NCI-H187 treated with DMSO at 0.1 percent for 48 hours (cell line): Measurements from ENCODE around the gene RNASEH2B.

ENCODE experiments used
- DNase-seq: peaks from one replicate; lab custom pipeline; 2025; lab: John Stamatoyannopoulos, UW

The RNASEH2B gene

DNA sequence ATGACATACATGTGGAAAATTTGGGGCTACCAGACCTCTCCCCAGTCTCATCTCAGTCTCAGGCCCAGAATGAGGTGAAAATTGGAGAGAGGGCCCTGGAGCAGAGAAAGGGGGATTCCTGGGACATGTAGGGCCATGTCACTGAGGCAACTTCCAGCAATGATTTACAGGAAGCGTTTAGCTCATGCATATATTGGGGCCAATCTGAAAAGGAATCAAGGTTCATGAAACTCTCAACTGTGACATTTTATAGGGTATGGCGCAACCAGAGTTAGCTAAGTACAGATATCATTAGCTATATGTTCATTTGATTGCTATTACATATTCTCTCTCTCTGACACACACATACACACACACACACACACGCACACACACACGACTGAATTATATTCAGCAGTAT is 86.3 kb downstream of the RNASEH2B start:
- DNase-seq = no peak

- no peak for DNase-seq
These were observed 88.7 kb downstream of the RNASEH2B start for GRCh38 chr13:50998326-50998725.

- no peak for DNase-seq
These were observed 90.0 kb downstream of the RNASEH2B start for GRCh38 chr13:50999641-51000040.

DNA sequence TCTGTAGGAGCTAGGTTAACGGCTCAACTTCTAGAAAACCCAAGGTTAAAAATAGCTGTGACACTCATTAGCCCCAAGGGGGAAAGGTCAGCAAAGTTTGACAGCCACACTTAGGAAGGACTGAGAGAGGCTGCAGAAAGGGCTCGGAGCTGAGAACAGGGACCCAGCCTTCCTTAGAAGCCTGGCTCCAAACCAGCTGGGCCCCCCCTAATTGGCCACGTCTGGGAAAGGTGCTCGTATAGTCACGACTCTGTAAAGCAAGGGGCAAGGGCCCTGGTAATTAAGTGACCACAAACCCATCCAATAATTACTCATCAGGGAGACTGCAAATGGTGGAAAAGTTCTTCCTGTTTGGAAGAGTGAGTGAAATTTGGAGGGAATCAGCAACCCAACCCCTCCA is 90.5 kb downstream of the RNASEH2B start:
- DNase-seq = no peak

- peak; percentile 47 for DNase-seq
These were observed 91.1 kb downstream of the RNASEH2B start for GRCh38 chr13:51000571-51001260.

DNA sequence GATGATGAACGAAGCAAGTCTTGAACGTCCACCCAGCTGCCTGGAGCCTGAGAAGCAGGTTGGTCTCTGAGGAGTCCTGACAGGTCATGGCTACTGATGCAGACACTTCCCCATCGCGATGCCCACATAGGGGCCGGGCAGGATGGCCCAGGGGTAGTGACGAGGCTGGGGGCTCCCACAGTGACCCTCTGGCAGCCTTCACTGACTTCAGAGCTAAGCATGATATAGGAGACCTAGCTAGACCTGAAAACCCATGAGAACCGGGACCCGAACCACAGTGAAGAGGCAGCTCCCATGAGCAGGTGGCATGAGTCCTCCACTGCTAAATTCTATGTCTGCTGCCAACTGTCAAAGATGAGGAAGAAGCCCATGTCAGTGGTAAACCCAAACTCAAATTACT is 91.7 kb downstream of the RNASEH2B start:
- DNase-seq = no peak

- DNase-seq = no peak
These were observed 93.1 kb downstream of the RNASEH2B start for GRCh38 chr13:51002736-51003135.

DNA sequence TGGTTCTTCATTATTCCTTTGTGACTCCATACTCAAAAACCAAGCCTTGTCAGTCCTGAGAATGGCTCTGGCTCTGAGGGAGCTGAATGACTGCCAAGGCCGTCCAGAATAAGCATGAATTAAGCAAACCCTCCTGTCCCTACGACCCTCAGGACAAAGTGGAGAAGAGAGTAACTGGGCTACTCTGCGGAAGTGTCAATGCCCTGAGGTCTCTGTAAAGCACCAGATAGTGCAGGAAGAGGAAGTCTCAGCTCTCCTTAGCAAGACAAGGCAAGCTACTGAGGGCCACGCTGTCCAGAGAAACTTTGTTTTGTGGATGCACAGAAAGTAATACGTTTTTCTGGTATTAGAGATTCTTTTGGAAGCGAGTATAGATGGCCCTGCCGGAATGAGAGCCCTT is 94.1 kb downstream of the RNASEH2B start:
- DNase-seq = no peak

DNA sequence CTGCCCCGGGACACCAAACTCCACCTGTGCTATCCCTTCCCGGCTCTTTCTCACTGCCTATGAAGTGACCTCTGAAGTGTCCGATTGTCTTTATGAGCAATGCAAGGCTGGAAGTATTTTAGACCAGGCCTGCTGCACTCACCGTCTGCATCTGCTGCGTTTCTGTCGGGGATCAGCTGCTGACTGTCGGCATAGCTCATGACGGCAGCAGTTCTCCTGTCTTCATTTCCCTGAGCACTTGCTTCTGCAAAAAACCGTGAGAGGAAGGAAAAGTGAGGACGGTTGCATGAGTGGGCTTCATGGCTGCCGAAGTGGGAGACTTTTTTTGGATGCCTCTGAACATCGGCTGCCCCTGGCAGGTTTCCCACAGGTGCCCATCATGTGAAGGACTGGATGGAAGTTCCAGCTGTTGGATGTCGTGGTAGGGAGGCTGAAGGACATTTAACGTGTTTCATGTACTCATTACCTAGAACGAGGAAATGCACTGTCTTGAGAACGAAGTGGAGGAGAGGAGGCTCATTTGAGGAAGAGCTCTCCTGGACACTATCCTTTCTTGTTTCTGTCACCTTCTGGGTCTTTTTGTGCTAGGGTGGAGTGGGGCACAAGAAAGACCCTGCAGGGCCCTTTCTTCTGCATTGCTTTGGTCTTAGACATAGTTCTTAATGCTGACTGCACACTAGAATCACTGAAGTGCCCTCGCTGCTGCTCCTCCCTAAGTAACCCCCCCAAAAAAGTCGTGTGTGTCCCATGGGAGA is 94.7 kb downstream of the RNASEH2B start:
- DNase-seq = no peak

DNA sequence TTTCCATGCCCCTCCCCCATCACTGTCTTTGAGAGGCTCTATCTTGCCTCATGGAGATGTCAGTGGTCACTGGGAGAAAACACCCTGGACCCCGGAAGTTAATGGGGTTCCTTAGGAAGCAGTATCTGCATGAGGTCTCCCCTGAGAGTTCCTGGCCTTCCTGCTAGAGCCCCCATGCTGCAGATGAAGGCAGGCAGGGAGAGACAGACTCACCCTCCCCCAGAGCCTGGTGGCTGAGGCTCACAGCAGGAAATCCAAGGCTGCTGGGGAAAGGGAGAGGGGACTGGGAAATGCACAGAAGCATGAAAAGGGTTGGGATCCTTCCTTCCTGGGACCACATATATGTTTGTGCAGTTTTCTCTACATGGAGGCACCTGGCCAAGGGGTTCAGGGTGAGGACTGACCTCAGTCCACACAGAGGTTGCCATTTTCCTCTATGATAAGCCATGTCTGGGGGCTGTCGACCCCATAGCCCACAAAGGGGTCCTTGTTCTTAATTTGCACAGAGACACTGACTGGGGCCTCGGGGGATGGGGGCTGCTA is 95.4 kb downstream of the RNASEH2B start:
- DNase-seq = no peak

DNA sequence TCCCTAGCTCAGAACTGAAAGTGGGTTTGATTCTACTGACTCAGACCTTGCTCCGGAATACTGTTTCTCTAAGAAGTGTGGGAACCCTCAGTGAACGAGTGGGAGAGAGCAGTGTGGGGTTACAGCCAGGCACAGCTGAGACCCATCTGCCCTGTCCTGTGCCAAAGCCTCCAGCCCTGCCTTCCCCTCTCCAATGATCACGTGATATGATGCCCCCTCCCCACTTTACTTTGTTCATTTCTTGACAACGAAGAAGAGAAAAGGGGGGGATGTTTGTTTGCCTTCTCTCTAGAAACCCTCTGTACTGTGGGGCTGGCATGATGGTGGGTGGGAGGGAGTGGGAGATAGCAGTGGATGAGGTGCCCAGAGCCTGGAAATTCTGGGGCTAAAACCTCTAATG is 96.0 kb downstream of the RNASEH2B start:
- no peak for DNase-seq
